ENCODE measurements around the gene ODC1.

Gene ODC1

DNA sequence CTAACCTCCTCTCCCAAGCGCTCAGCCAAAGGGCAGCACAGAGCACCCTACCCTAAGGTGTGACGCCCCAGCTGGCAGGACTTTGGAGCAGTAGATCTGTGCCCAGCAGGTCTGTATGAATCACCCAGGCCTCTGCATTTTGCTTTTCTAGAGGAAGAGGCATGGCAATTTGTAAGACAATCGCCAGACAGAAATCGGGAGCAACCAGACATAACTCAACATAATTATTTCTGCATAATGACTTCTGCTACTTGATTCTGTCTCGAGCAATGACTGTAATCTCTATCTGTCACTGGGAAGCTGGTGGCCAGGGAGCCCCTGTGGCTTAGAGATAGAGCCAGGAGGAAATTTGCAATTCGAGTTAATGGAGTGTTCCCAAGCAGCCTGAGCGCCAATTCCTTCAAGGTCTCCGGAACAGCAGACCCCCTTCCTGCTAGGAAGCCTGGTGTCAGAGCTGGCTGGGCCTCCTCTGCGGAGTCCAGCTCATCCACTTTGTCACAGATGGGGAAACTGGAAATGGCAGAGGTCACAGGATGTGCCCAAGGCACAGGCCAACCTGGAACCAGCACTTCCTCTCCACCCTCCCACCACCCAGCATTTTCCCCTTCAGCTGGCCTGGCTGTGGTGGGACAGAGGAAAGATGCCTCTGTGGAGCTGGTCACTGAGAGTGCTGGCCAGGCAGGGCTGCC is 55.0 kb downstream of the ODC1 start:
- intact Hi-C loops (cut with DNase I): no loop called here
- DNase-seq: no peak

DNA sequence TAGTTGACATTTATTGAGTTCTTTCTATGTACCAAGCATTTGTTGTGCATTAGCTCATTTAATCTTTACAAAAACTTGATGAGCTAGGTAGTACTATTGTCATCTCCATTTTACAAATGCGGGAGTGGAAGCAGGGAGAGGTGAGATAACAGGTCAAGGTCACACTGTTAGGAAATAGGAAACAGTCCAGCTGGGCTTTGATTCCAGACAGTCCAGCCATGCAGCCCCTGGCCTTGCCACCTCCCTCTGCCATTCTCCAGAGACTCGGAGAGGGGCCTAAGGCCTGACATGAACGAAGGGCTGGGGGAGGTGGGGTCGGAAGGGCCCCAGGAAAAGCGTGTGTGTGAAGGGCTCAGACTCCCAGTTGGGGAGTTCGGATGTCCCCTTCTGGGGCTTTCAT is 55.6 kb downstream of the ODC1 start:
- intact Hi-C loops (cut with DNase I): no loop called here
- DNase-seq: no peak

DNA sequence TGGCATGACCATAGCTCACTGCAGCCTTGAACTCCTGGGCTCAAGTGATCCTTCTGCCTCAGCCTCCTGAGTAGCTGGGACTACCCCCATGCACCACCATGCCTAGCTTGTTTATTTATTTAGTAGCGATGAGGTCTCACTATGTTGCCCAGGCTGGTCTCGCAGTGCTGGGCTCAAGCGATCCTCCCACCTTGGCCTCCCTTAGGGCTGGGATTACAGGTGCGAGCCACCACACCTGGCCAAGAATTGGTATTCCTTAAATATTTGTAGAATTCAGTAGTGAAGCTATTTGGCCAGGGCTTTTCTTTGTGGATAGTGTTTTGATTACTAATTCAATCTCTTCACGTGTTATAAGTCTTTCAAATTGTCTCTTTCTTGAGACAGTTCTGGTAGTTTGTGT is 56.0 kb downstream of the ODC1 start:
- intact Hi-C loops (cut with DNase I): no loop called here
- DNase-seq: no peak

DNA sequence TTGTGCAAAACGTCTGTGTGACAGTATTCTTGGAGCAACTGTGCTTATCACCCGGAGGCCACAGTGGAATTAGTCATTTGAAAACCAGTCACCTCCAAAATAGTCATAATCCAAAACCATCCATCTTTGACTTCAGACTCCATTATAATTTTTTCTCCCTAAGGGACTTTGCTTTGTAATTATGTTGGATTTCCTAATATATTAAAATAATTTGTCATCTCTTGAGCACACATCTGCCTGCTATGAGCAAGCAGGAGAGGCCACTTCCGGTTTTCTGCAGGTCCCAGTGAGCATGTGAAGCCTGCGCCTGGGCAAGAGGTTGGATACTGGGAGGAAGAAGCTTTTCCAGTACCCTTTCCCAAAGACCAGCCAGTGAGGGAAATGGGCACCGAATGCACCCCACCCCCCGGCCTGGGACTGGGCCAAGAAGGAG is 57.7 kb downstream of the ODC1 start:
- no peak for DNase-seq
- intact Hi-C loops (cut with DNase I): no loop called here
